ENCODE measurements around the gene ONECUT3. TPM values are rescaled to one million over a fixed set of nuclear protein-coding genes. Genes with fewer than 3 reads are reported as not detected.

The ONECUT3 gene
- total and polyA plus RNA-seq, 10 of the 15 experiments (the other 5 are each of a cell fraction or from before 2014, with no cell fraction given), result not detected

DNA sequence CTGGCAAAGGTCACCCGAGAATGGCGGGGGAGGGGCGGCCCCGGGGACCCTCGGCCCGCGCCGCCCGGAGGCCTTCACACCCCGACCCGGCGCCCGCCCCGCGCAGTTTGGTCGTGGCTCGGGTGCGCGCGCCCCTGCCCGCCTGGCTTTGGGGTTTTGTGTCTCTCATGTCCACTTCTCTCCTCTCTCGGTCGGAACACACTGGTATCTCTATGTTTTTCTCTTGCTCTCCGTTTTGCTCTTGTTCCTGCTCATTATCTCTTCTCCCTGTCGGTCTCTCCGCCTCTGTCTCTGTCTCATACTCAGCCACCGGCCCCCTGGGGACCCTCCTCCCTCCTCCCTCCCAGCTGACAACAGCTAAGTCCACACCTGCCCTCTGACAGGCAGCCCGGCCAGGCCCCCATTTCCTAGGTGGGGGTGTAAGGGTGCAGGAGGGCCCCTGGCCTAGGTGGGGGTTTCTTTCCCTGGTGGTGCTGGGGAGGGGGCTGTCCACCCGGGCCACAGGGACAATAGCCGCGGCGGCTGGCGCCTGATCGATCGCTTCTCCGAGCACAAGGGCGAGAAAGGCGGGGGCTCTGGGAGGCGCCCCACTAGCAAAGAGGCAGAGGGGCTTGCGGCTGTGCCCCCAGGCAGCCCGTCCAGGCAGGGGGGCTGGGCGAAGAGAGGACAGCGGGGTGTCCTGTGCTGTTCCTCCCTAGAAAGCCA, 2.3 kb downstream of the ONECUT3 start:
- TF ChIP-seq SIX5 (IDR thresholded peaks at IDR 0.05; ENCODE audit: low read depth, low read length, severe bottlenecking), result no peak
- TF ChIP-seq TCF3 (IDR thresholded peaks at IDR 0.05; ENCODE audit: borderline replicate concordance, insufficient read depth, low read depth, low read length), result no peak
- no peak for TF ChIP-seq SRF (IDR thresholded peaks at IDR 0.05; ENCODE audit: low read depth in 2 of 2, low read length in 2 of 2)
- no peak for TF ChIP-seq NFYA (IDR thresholded peaks at IDR 0.05; ENCODE audit: borderline replicate concordance, low read depth, low read length)
- no peak for TF ChIP-seq KAT2A (conservative IDR thresholded peaks at IDR 0.05; ENCODE audit: control insufficient read depth, low read depth, low read length)
- TF ChIP-seq SUZ12 (IDR thresholded peaks at IDR 0.05; ENCODE audit: unreplicated experiment), result peak; percentile 32
- no peak for TF ChIP-seq SUPT20H (IDR thresholded peaks at IDR 0.05; ENCODE audit: borderline replicate concordance, control insufficient read depth, low read depth, low read length)
- ChIA-PET RAD21 (ENCODE audit: unreplicated experiment) (no interaction called here), CTCF (no interaction called here), POLR2A (no interaction called here), SMC1A (ENCODE audit: uncharacterized antibody, unreplicated experiment) (no interaction called here)
- Histone ChIP-seq H3K4me2 (ENCODE audit: control insufficient read depth, insufficient read depth) (no peak overlapping the region), H4K20me1 (ENCODE audit: control insufficient read depth, insufficient read depth) (no peaks in the 10 kb centered on the region), H3K4me3 (no peak overlapping the region), H3K27ac (ENCODE audit: control insufficient read depth, insufficient read depth) (no peak overlapping the region), H3K79me2 (ENCODE audit: control insufficient read depth, insufficient read depth, low read length) (no peaks in the 10 kb centered on the region), H3K4me1 (ENCODE audit: control insufficient read depth, insufficient read depth, low read length) (no peaks in the 10 kb centered on the region), H3K9me3 (replicated peaks; ENCODE audit: control insufficient read depth, insufficient read depth, low read length) (no peaks in the 10 kb centered on the region; the same call in 2 of the 3 replicates), H3K9ac (ENCODE audit: control insufficient read depth, insufficient read depth, low read length) (no peak overlapping the region), H2AFZ (ENCODE audit: control insufficient read depth, low read depth, low read length) (no peak overlapping the region), H3K27me3 (replicated peaks in 1 of 2; ENCODE audit: control insufficient read depth in 2 of 2, insufficient read depth in 2 of 2, low read length in 1 of 2) (peaks cover 13 to 26% of the 10 kb centered on the region in 2 experiments), H3K36me3 (ENCODE audit: control insufficient read depth in 2 of 2, insufficient read depth in 2 of 2, low read length in 1 of 2) (no peaks in the 10 kb centered on the region)
- in situ Hi-C loops (cut with MboI), result no loop called here
- ATAC-seq (no peak), FAIRE-seq (no peak), DNase-seq (ENCODE audit: low read depth, low spot score) (no peak)
- BruUV-seq (replicated peaks), result no TSS peak
- intact Hi-C loops (cut with micrococcal nuclease; ENCODE audit: unreplicated experiment), result no loop called here
- 6% methylated on average over 23 of the region's 43 CpGs for WGBS (ENCODE audit: insufficient coverage, insufficient replicate concordance, low lambda C conversion rate, missing lambda C conversion rate)

DNA sequence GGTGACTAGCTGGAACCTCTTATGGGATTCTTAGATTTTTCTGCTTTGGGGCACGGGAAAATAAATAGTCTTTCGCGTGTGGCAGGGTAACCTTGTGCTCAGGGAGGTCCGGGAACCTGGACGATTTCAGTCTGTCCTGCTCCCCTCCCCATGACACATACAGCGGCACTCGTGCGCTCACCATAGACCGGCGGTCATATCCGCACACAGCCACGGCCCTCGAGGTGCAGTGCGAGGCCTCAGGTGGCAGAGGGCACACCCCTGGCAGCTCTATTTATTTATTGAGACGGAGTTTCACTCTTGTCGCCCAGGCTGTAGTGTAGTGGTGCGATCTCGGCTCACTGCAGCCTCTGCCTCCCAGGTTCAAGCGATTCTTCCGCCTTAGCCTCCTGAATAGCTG, 3.0 kb downstream of the ONECUT3 start:
- Histone ChIP-seq H3K36me3 (ENCODE audit: control insufficient read depth in 2 of 2, insufficient read depth in 2 of 2, low read length in 1 of 2) (no peaks in the 10 kb centered on the region), H3K4me1 (ENCODE audit: control insufficient read depth, insufficient read depth, low read length) (no peaks in the 10 kb centered on the region), H3K27me3 (replicated peaks in 1 of 2; ENCODE audit: control insufficient read depth in 2 of 2, insufficient read depth in 2 of 2, low read length in 1 of 2) (peaks cover 12 to 23% of the 10 kb centered on the region in 2 experiments), H3K9me3 (replicated peaks; ENCODE audit: control insufficient read depth, insufficient read depth, low read length) (no peaks in the 10 kb centered on the region; the same call in 2 of the 3 replicates), H3K79me2 (ENCODE audit: control insufficient read depth, insufficient read depth, low read length) (no peaks in the 10 kb centered on the region), H3K4me2 (ENCODE audit: control insufficient read depth, insufficient read depth) (no peak overlapping the region), H3K4me3 (no peak overlapping the region), H4K20me1 (ENCODE audit: control insufficient read depth, insufficient read depth) (no peaks in the 10 kb centered on the region), H3K27ac (ENCODE audit: control insufficient read depth, insufficient read depth) (no peak overlapping the region), H2AFZ (ENCODE audit: control insufficient read depth, low read depth, low read length) (no peak overlapping the region), H3K9ac (ENCODE audit: control insufficient read depth, insufficient read depth, low read length) (no peak overlapping the region)
- ChIA-PET CTCF (no interaction called here), SMC1A (ENCODE audit: uncharacterized antibody, unreplicated experiment) (no interaction called here), RAD21 (ENCODE audit: unreplicated experiment) (no interaction called here), POLR2A (no interaction called here)
- in situ Hi-C loops (cut with MboI), result no loop called here
- 20% methylated on average over 20 of the region's 20 CpGs for WGBS (ENCODE audit: insufficient coverage, insufficient replicate concordance, low lambda C conversion rate, missing lambda C conversion rate)
- DNase-seq (ENCODE audit: low read depth, low spot score) (no peak), ATAC-seq (no peak), FAIRE-seq (no peak)
- no TSS peak for BruUV-seq (replicated peaks)
- intact Hi-C loops (cut with micrococcal nuclease; ENCODE audit: unreplicated experiment), result no loop called here
- TF ChIP-seq, protein P1, sequence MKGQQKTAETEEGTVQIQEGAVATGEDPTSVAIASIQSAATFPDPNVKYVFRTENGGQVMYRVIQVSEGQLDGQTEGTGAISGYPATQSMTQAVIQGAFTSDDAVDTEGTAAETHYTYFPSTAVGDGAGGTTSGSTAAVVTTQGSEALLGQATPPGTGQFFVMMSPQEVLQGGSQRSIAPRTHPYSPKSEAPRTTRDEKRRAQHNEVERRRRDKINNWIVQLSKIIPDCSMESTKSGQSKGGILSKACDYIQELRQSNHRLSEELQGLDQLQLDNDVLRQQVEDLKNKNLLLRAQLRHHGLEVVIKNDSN (IDR thresholded peaks at IDR 0.05; ENCODE audit: borderline replicate concordance, extremely low read length, insufficient read depth, low read depth, low read length), result no peak
- no peak for TF ChIP-seq TCF12 (IDR thresholded peaks at IDR 0.05; ENCODE audit: low read depth, low read length)
- no peak for TF ChIP-seq POLR2A (IDR thresholded peaks at IDR 0.05; ENCODE audit: low read depth, low read length)
- TF ChIP-seq, protein P2, sequence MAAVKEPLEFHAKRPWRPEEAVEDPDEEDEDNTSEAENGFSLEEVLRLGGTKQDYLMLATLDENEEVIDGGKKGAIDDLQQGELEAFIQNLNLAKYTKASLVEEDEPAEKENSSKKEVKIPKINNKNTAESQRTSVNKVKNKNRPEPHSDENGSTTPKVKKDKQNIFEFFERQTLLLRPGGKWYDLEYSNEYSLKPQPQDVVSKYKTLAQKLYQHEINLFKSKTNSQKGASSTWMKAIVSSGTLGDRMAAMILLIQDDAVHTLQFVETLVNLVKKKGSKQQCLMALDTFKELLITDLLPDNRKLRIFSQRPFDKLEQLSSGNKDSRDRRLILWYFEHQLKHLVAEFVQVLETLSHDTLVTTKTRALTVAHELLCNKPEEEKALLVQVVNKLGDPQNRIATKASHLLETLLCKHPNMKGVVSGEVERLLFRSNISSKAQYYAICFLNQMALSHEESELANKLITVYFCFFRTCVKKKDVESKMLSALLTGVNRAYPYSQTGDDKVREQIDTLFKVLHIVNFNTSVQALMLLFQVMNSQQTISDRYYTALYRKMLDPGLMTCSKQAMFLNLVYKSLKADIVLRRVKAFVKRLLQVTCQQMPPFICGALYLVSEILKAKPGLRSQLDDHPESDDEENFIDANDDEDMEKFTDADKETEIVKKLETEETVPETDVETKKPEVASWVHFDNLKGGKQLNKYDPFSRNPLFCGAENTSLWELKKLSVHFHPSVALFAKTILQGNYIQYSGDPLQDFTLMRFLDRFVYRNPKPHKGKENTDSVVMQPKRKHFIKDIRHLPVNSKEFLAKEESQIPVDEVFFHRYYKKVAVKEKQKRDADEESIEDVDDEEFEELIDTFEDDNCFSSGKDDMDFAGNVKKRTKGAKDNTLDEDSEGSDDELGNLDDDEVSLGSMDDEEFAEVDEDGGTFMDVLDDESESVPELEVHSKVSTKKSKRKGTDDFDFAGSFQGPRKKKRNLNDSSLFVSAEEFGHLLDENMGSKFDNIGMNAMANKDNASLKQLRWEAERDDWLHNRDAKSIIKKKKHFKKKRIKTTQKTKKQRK (IDR thresholded peaks at IDR 0.05; ENCODE audit: low read depth, low read length), result no peak
